ENCODE measurements around the gene WDR83. TPM values are rescaled to one million over a fixed set of nuclear protein-coding genes. Genes with fewer than 3 reads are reported as not detected.

The WDR83 gene
- total RNA-seq, 2 donors from 2014 or later = 18.8 to 26.2 TPM

- H3K9ac ChIP-seq (ENCODE audit: extremely low read depth, low read length, poor library complexity, severe bottlenecking) = no peak overlapping the region
Observed at GRCh38 chr19:12689012-12689411, 22.4 kb downstream of the WDR83 start.

GRCh38 chr19:12689581-12690216, 23.1 kb downstream of the WDR83 start:
- no peaks in the 10 kb centered on the region for H3K27me3 Mint-ChIP-seq (ENCODE audit: insufficient read depth)
- no peak overlapping the region for H3K9ac ChIP-seq (ENCODE audit: extremely low read depth, low read length, poor library complexity, severe bottlenecking)

More at GRCh38 chr19:12689012-12689411, 22.4 kb downstream of the WDR83 start:
- Mint-ChIP-seq H3K27me3 (ENCODE audit: insufficient read depth) (no peaks in the 10 kb centered on the region), H3K27ac (no peak overlapping the region), H3K4me1 (no peaks in the 10 kb centered on the region), H3K4me3 (no peak overlapping the region), H3K9me3 (no peaks in the 10 kb centered on the region), H3K36me3 (ENCODE audit: low read depth) (peaks cover 5% of the 10 kb centered on the region)
- TF ChIP-seq, protein P1, sequence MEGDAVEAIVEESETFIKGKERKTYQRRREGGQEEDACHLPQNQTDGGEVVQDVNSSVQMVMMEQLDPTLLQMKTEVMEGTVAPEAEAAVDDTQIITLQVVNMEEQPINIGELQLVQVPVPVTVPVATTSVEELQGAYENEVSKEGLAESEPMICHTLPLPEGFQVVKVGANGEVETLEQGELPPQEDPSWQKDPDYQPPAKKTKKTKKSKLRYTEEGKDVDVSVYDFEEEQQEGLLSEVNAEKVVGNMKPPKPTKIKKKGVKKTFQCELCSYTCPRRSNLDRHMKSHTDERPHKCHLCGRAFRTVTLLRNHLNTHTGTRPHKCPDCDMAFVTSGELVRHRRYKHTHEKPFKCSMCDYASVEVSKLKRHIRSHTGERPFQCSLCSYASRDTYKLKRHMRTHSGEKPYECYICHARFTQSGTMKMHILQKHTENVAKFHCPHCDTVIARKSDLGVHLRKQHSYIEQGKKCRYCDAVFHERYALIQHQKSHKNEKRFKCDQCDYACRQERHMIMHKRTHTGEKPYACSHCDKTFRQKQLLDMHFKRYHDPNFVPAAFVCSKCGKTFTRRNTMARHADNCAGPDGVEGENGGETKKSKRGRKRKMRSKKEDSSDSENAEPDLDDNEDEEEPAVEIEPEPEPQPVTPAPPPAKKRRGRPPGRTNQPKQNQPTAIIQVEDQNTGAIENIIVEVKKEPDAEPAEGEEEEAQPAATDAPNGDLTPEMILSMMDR (conservative IDR thresholded peaks at IDR 0.05) = no peak
- Histone ChIP-seq H3K36me3 (ENCODE audit: control insufficient read depth, insufficient read depth, low read length) (peaks cover 6% of the 10 kb centered on the region), H3K27ac (ENCODE audit: low read depth, low read length) (no peak overlapping the region), H3K27me3 (ENCODE audit: control insufficient read depth, insufficient read depth, low read length, poor library complexity, severe bottlenecking) (no peaks in the 10 kb centered on the region), H3K9me3 (ENCODE audit: control insufficient read depth, low read length) (no peaks in the 10 kb centered on the region), H3K4me1 (ENCODE audit: control insufficient read depth, insufficient read depth, low read length) (no peaks in the 10 kb centered on the region), H3K4me3 (ENCODE audit: low read length) (no peak overlapping the region)
- DNase-seq = no peak
- 95 to 97% methylated on average over 9 to 12 of the region's 12 CpGs for WGBS, 2 experiments (ENCODE audit: insufficient coverage in 1 of 2, insufficient read length in 1 of 2)

DNA sequence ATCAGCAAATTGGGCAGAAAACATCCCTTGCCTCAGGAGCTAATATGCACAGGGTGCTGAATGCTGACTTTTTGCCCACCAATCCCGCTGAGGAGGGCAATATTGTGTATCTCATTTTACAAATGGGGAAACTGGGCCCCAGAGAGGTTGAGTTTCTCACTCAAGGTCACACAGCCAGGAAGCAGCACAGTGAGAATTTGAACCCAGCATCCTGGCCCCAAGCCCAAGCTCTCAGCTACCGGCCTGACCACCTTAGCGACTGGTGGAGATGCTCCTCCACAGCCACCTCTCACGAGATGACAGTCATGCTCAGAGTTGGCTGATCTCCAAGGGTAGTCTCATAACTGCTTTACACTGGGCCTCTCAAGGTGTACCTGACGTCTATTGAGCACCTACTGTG, 26.4 kb downstream of the WDR83 start:
- peaks cover 2% of the 10 kb centered on the region for H3K4me1 Mint-ChIP-seq
- H3K4me1 ChIP-seq (ENCODE audit: control insufficient read depth, insufficient read depth, low read length) = no peaks in the 10 kb centered on the region

More at GRCh38 chr19:12689581-12690216, 23.1 kb downstream of the WDR83 start:
- H3K9me3 ChIP-seq (ENCODE audit: control insufficient read depth, low read length) = no peaks in the 10 kb centered on the region
- H3K27me3 ChIP-seq (ENCODE audit: control insufficient read depth, insufficient read depth, low read length, poor library complexity, severe bottlenecking) = no peaks in the 10 kb centered on the region
- TF ChIP-seq, protein P1 (conservative IDR thresholded peaks at IDR 0.05) = no peak
- Mint-ChIP-seq H3K4me1 (no peaks in the 10 kb centered on the region), H3K36me3 (ENCODE audit: low read depth) (peaks cover 8% of the 10 kb centered on the region), H3K4me3 (no peak overlapping the region), H3K9me3 (no peaks in the 10 kb centered on the region), H3K27ac (no peak overlapping the region)
- DNase-seq = no peak
- peaks cover 6% of the 10 kb centered on the region for H3K36me3 ChIP-seq (ENCODE audit: control insufficient read depth, insufficient read depth, low read length)
- H3K27ac ChIP-seq (ENCODE audit: low read depth, low read length) = no peak overlapping the region
- 92 to 94% methylated on average over 16 to 26 of the region's 26 CpGs for WGBS, 2 experiments (ENCODE audit: insufficient coverage in 1 of 2, insufficient read length in 1 of 2)
- H3K4me3 ChIP-seq (ENCODE audit: low read length) = no peak overlapping the region
- no peaks in the 10 kb centered on the region for H3K4me1 ChIP-seq (ENCODE audit: control insufficient read depth, insufficient read depth, low read length)

More for the DNA sequence above, 26.4 kb downstream of the WDR83 start:
- no peak overlapping the region for H3K27ac ChIP-seq (ENCODE audit: low read depth, low read length)
- H3K9me3 Mint-ChIP-seq = no peaks in the 10 kb centered on the region
- H3K4me3 ChIP-seq (ENCODE audit: low read length) = no peak overlapping the region
- H3K9ac ChIP-seq (ENCODE audit: extremely low read depth, low read length, poor library complexity, severe bottlenecking) = no peak overlapping the region
- no peaks in the 10 kb centered on the region for H3K9me3 ChIP-seq (ENCODE audit: control insufficient read depth, low read length)
- TF ChIP-seq, protein P1 (conservative IDR thresholded peaks at IDR 0.05) = no peak
- H3K36me3 Mint-ChIP-seq (ENCODE audit: low read depth) = peaks cover 11% of the 10 kb centered on the region
- no peak overlapping the region for H3K27ac Mint-ChIP-seq
- H3K4me3 Mint-ChIP-seq = no peak overlapping the region
- peaks cover 6% of the 10 kb centered on the region for H3K36me3 ChIP-seq (ENCODE audit: control insufficient read depth, insufficient read depth, low read length)
- 92 to 95% methylated on average over 5 of the region's 5 CpGs for WGBS, 2 experiments (ENCODE audit: insufficient coverage in 1 of 2, insufficient read length in 1 of 2)
- no peak for DNase-seq
- H3K27me3 ChIP-seq (ENCODE audit: control insufficient read depth, insufficient read depth, low read length, poor library complexity, severe bottlenecking) = no peaks in the 10 kb centered on the region
- H3K27me3 Mint-ChIP-seq (ENCODE audit: insufficient read depth) = no peaks in the 10 kb centered on the region

Data from endodermal cell (in vitro differentiated cells).